ENCODE results near the gene OS9.

The OS9 gene

GRCh38 chr12:57754411-57755193, 60.7 kb downstream of the OS9 start, which contains the start of gene MARCHF9:
TSS of gene MARCHF9 (plus strand) at chr12:57755103. CDS start at chr12:57755529, 426 bp downstream.
- DNase-seq = peak; percentile 99

GRCh38 chr12:57755194-57755453, 61.2 kb downstream of the OS9 start:
- DNase-seq = no peak

DNA sequence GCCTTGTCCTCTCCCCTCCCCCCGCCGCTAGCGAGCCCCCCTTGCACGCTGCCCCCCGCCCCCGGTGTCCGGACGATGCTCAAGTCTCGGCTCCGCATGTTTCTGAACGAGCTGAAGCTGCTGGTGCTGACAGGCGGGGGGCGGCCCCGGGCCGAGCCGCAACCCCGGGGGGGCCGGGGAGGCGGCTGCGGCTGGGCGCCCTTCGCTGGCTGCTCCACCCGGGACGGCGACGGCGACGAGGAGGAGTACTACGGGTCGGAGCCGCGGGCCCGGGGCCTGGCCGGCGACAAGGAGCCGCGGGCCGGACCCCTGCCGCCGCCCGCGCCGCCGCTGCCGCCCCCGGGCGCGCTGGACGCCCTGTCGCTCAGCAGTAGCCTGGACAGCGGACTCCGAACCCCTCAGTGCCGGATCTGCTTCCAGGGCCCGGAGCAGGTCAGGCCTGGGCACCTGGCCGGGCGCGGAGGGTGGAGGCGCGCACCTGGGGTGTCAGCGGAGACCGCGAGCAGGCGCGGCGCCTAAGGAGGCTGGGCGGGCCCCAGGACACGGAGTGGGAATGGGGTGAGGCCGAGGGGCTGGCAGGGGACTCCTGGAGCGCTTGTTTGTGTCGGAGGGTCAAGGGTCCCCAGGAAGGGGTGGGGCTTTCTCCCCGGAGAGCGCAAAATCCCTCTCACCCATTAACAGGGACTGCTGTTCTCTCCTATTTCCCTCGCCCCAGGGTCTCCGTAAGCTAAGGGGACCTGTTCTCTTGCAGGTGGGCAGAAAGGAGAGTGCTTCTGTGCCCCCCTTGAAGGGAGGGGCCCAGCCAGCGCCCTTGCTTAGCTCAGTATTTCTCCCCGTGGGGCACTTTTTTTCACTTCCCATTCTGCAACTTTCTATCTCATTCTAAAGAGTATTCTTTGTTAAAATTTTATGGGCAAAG, 61.8 kb downstream of the OS9 start:
- peak; percentile 97 for DNase-seq

DNA sequence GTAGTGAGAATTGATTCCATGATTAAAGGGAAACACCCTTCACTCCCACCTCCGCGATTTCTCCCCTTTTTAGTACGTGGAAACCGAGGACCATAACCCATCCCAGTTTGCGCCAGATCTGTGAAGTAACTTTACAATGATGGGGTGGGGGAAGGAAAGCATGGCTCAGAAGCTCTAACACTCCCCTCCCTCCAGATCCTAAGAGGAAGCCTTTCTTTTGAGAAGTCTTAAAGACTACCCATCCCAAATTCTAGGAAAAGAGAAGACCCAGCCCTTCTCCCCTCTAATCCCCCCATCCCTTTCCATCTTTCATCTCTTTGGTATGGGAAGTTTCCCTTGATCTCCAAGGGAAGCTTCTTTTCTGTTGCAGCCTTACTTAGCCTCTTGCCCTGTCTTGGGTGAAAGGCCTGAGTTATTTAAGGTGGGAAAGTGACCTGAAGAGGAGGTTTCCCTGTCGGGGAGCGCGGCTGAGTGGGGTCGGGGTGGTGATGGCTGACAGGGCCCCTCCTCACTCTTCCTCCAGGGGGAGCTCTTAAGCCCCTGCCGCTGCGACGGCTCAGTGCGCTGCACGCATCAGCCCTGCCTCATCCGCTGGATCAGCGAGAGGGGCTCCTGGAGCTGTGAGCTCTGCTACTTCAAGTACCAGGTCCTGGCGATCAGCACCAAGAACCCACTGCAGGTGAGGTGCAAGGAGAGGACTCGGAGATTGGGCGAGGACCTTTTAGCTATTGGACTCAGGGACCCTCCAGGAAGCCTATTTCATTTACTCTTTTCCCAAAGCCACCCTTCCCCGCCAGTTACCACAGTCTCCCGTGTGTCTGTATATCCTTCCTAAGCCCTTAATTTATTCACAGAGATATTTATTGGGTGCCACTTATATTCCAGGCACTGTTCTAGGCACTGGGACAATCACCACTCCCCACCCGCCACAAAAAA, 62.7 kb downstream of the OS9 start:
- no peak for DNase-seq

DNA sequence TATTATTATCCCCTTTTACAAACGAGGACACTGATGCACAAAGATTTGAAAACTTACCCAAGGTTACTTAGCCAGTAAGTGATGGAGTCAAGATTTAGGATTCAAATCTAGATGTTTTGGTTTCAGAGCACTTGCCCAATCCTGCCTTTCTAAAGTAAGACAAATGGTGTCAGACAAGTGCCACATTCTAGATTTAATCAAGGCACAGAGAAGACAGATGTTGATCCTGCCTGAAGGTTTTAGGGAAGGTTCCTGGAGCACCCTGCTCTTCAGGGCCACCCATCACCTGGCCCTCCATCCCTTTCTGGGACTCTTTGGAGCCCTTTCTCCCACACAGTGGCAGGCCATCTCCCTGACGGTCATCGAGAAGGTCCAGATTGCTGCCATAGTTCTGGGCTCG, 63.8 kb downstream of the OS9 start:
- DNase-seq = no peak

DNA sequence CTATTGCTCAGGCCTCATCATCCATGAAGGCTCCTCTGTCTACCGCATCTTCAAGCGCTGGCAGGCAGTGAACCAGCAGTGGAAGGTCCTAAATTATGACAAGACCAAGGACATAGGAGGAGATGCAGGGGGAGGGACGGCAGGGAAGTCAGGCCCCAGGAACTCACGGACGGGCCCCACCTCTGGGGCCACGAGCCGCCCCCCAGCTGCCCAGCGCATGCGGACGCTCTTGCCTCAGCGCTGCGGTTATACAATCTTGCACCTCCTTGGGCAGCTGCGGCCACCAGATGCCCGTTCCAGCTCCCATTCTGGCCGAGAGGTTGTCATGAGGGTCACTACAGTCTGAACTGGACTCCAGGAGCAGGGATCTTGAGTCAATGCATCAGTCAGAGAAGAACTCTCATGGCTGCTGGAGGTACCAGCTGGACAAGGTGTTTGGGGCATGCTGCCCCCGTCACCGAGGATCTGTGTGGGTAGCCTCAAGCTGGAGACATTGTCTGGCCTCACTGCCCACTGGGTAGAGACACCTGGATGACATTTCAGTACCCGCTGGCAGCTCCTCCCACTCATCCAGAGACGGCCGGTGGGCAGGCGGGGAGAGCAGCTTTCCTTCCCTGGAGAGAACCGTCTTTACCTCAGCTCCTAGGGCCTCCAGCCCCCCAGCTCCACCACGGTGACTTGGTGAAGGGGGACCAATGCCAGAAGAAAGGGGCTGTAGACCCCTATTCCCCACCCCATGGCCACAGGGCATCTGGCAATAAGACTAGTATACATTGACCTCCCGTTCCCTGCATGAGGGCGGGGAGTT, 64.8 kb downstream of the OS9 start:
- no peak for DNase-seq

DNA sequence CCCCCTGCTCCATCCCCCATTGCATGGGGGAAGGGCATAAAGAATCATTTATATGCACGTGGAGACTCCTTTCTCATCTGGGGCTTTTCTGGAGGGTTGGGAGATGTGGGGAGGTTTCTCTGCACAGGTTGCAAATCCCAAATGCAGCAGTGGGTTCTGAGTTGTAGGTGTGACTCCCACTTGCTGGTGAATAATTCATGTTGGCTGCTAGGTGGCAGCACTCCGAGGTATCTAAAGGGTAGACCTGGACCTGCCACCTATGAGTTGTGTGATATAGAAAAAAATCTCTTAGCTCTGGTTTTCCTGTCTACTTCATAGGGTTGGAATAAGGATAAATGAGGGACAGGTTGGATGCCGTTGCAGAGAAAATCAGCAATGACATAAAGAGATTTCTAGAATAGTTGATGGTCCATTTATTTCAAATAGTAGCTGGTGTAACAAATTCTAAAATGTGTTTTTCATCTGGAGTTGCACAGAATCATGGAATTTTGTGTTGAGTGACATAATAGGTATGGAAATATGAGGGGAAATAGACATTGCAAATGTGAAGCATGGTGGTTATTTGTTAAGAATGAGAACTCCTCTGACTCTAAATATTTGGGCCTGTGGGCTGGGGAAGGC, 65.5 kb downstream of the OS9 start:
- no peak for DNase-seq

DNA sequence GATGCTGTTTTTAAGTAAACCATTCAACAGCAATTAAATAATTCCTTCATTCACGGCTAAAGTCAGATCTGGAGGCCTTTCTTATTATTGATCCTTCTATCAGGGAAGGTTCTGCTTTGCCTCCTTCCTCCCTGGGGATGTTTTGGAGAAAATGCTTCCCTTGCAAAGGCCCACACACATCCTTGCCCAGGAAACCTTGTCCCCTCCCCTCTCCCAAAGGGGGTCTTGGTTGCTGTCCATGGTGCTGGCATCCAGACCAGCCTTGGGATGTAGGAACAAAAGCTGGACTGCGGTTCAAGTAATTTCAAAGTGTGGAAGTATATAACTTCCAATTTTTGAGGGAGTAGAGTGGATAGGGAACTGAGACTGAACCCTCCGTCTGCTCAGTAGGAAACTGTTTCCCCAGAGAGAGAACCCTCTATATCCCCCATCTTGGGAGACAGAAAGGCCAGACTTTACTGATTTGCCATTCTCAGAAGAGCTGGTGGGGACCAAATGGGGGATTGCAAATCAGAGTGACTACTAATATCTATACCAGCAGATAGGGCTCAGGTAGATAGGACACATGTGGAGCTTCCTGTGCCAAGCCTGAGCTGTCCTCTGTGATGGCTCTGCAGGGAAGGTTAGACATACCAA, 66.5 kb downstream of the OS9 start:
- DNase-seq = no peak

GRCh38 chr12:57761391-57761998, 67.6 kb downstream of the OS9 start:
- DNase-seq = no peak

DNA sequence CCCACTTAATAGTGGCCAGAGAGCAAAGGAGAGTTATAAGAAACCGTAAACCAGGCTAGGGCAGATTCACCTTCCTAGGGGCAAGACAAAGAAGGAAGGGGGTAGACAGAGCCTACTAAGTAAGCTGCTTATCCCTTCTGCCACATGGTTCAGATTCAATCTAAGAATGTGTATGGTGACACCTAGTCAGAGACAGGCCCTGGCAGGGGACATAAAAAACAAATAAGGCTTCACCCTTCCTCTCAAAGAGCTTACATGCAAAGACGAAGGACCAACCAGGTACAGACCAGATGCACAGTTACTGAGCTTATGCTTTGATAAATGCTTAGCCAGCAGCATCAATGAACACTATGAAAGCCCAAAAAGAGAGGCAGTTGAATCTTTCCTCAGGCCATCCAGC, 68.5 kb downstream of the OS9 start:
- no peak for DNase-seq

DNA sequence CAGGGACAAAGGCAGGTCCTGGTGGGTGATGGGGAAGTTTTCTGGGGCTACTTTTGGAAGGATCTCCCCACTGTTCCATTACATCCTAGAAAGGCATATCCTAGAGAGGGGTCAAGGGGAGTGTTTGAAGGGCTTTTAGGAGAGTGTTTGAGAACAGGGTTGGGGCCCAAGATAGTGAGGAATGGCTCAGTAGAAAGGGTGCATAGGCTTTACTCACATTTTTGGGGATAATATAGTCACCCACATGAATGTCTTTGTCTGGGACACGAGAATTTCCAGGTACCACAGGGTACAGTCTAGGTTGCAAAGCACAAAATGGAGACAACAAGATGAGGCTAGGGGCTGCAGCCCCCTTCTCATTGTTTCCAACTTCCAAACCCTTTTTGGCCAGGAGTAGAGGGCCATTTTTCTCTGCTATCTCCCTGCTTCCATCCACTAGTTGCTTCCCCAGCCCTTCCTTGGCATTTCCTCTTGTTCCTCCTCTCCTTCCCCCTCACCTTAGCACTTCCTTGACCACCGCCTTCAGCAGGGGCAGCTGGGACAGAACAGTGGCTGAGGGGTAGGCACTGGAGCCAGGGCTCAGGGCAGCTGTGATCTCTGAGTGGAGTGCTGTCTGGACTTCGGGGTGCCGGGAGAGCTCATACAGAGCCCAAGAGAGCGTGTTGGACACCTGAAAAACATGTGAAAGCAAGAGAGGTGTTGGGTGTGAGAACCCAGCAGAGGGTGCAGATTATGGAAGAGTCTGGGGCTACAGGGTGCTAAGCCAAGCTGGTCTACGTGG, 70.1 kb downstream of the OS9 start:
- no peak for DNase-seq

- DNase-seq = no peak
These were observed 70.7 kb downstream of the OS9 start for GRCh38 chr12:57764662-57765002.

- peak; percentile 96 for DNase-seq
These were observed 71.2 kb downstream of the OS9 start for GRCh38 chr12:57765003-57765697.

GRCh38 chr12:57765698-57766463, 71.9 kb downstream of the OS9 start:
- DNase-seq = no peak

DNA sequence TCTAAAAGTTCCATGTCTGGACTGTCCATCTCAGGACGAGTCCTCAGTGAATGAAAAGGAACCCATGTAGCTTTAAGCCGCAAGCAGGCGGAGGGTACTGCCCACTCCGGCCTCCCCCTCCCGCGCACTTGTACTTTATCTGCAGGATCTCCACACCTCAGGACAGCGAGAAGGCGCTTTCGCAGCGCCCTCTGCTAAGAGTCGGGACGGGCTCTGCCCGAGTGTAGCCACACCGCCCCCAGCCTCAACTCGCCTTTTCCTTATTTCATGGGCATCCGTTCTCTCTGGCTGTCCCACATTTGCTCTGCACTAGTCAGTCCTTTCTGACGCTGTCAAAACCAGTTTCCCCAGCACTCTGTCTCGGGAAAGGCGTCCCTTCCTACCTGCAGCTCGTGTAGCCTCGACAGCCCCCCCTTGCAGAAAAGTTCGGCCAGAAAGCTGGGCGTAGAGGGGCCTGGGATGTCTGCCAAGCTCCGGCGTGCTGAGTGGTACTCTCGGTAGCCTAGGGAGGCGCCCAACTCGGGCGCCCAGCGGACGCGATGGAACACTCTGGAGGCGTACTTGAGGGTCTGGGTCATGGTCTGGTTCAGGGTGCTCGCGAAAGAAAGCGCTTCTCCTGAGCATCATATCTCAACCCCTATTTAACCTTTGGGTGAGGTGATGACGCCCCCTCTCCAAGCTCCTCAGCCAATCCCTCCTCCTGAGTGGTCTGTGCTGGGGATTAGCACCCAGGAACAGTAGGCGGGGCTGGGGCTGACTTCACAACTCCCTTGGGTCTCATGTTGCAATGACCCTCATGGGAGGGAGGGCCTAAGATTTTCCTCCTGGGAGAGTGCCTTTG, 72.8 kb downstream of the OS9 start, which contains the start of gene CYP27B1:
Gene CYP27B1, minus strand, starts transcription at position 615 of the 841 bp plus-strand sequence. Its CDS starts 37 bp downstream, at position 578.
- no peak for DNase-seq

- no peak for DNase-seq
These were observed 73.4 kb downstream of the OS9 start for GRCh38 chr12:57767305-57767698.

- no peak for DNase-seq
These were observed 73.9 kb downstream of the OS9 start for GRCh38 chr12:57767876-57768275.

Data from T1000 (cell line).